ENCODE measurements around the gene ZNF883.
"Not testable (repeated sequence)": the region's sequence is repeated elsewhere in the genome, so short reads cannot be mapped to it uniquely, and the experiment has no call there.

ZNF883 gene

DNA sequence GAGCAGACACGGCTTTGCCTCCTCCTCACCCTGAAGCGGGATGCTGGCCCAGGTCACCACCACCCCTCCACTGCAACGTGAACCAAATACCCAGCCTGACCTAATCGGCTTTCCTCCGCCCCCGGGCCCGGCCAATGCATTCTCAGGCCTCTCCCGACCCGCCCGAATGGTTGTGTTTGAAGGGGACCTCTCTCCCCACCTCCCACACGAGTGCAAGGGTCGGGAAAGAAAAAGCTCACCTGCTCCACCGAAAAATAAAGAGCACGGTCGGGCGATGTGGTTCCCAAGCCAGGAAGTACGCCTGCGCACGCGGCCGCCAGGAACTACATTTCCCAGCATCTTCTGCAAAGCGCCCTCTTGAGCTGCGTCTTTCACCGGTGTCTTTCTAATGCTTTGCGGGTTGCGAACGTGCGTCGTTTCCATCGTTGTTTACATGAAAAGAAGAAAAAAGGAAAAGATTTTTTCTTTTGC is at the start of gene ZNF883:
ZNF883 (minus strand) TSS at position 282 of the 471 bp plus-strand sequence.
- DNase-seq (ENCODE audit: low read depth in 2 of 2), result peak; percentile 3 to 13

DNA sequence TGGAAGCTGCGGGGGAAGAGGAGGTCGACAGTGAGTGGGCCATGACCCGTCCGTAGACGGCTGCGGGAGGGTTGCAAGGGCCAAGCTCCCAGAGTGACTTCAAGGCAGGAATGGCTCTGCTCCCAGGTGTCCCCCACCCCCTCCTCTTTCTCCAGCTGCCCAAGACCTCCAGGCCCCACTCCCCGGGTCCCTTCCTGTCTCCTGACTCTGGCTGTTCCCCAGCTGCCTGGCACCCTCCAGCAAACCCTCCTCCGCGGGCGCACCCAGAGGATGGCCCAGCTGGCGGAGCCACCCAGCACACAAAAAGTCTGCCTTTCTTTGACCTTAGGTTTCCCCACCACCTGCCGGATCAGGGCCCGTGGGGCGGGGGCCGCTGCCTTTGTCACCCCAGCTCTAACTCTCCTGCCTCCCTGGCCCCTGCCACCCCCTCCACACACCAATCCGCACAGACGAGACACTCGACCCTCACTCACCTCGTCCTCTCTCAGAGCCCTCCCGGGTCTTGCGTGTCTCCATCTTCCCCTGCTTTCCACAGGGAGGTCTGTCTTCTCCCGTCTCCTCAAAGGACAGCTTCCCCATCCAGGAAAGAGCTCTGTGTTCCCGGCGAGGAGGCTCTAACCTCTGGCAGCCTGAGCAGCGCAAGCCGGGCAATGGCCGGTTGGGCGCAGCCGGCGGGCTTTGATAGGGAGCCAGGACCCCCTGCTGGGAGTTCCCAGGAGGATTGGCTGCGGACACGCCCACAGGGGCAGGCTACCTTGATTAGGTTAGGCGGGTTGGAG is 49.3 kb upstream of the ZNF883 start:
- not testable (repeated sequence) for DNase-seq (ENCODE audit: low read depth in 2 of 2)

DNA sequence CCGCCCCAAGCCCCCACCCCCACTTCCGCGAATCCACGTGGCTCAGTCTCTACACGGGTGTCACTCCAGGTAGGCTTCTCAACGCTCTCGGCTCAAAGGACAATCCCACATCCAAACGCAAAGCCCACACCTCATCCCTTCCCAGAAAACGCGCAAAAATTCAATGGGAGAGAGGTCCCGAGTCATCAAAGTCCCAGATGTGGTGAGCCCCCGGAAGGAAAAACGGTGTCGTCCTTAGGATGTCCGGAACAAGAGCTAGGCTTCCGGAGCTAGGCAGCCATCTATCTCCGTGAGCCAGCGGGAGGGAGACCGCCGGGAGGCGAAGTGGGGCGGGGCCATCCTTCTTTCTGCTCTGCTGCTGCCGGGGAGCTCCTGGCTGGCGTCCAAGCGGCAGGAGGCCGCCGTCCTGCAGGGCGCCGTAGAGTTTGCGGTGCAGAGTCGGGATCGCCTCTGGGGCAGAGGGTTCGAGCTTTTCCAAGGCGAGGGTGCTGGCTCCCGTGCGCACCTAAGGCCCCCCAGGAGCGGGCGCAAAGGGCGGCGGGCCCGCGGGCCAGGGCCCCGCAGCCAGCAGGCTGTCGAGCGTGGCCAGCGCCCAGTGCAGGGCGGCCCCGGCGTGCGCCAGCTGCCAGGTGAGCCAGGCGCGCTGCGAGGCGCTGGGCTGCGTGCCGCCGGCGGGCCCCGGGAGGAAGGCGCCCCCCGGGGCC is 47.7 kb upstream of the ZNF883 start:
- DNase-seq (ENCODE audit: low read depth in 2 of 2), result not testable (repeated sequence)

DNA sequence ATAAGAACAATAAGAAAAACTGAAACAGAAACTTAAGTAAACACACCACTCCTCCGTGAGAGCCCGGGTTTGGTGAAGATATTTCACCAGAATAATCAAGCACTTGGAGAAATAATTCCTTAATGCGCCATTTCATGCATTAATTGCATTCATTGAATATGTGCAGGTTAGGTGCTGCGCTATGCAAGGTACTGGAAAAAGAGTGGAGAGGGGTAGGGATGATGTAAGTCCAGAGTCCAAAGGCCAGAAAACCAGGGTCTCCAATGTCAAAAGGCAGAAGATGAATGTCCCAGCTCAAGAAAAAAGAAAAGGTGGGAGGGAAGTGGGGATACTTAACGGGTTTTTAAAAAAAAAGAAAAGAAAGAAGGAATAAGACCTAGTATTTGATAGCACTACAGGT is 45.2 kb upstream of the ZNF883 start:
- DNase-seq (ENCODE audit: low read depth in 2 of 2), result no peak

DNA sequence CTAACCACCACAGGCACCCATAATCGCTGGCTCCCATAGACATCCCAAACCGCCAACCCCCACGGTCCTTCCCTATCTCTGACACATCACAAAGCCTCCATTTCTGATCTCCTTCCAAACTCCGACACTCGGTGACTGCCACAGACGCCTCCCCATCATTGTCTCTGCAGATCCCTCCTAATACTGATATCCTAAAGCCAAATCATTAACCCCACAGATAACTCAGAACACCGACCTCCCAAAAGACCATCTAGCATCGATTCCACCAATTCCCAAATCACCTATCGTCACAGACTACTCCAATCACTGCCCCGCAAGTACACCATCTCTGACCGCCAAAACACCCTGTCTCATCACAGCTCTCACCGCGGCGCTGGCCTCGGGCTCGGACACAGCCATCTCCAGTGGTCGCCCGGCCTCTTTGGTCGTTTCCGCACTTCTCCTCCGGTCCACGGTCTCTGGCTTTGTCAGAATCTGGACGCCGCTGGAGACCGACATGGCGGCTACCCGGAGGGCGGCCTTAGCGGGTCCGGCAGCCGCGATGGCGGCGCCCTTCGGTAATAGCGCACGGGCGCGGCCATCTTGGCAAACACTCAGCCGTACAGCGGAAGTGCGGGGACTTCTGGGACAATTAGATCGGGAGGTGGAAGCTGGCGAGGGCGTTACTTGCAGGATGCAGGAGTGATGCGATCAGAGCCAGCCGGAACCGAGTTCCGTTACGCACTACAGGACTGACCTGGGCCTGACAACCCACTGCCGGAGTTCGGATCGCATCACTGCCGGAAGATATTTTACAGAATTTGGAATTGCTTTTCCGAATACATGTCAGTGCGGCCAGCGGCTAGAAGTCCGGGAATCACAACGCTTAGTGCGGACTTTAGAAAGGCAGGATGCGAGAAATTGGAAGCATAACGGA is 44.5 kb upstream of the ZNF883 start, which contains the start of gene ZFP37:
ZFP37 (minus strand) TSS at position 534 of the 916 bp plus-strand sequence; CDS start at position 498, 36 bp downstream.
- peak; percentile 66 to 68 for DNase-seq (ENCODE audit: low read depth in 2 of 2)

DNA sequence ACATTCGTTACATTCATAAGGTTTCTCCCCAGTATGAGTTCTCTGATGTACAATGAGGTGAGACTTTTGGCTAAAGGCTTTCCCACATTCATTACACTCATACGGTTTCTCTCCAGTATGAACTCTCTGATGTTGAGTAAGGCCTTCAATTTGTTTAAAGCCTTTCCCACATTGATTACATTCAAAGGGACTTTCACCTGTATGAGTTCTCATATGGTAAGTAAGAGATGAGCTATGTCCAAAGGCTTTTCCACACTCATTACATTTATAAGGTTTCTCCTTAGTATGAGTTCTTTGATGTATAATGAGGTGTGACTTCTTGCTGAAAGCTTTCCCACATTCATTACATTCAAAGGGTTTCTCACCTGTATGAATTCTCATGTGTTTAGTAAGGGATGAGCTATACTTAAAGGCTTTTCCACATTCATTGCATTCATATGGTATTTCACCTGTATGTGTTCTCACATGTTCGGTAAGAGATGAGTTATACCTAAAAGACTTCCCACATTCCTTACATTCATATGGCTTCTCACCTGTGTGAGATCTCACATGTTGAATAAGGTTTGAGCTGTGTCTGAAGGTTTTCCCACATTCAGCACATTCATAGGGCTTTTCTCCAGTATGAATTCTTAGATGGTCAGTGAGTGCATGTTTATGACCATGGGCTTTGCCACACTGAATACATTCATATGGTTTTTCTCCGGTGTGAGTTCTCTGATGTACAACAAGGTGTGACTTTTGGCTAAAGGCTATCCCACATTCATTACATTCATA is 31.1 kb upstream of the ZNF883 start:
- no peak for DNase-seq (ENCODE audit: low read depth in 2 of 2)

DNA sequence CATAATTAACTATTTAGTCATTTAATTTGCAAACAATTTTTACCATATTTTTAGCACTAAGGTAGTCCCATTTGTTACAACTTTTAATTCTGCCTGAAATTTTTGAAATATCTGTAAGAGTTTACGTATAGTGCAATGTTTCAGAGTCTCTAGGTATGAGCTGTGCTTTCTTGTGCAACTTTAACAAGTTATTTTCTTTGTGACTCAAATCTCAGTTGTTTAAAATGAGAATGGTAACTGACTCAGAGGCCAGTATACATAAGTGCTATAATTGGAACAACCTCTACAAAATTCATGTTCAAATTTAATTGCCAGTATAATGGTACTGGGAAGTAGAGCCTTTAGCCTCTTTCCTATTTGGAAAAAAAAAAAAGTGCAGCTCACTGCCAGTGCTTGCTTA is 14.2 kb upstream of the ZNF883 start:
- no peak for DNase-seq (ENCODE audit: low read depth in 2 of 2)

DNA sequence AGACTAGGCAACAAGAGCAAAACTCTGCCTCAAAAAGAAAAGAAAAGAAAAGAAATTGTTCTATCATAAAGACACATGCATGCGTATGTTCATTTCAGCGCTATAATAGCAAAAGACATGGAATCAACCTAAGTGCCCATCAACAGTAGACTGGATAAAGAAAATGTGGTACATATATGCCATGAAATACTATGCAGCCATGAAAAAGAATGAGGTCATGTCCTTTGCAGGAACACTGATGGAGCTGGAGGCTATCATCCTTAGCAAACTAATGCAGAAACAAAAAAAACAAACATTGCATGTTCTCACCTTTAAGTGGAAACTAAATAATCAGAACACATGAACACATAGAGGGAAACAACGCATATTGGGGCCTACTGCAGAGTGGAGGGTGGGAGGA is 6.3 kb upstream of the ZNF883 start:
- no peak for DNase-seq (ENCODE audit: low read depth in 2 of 2)

DNA sequence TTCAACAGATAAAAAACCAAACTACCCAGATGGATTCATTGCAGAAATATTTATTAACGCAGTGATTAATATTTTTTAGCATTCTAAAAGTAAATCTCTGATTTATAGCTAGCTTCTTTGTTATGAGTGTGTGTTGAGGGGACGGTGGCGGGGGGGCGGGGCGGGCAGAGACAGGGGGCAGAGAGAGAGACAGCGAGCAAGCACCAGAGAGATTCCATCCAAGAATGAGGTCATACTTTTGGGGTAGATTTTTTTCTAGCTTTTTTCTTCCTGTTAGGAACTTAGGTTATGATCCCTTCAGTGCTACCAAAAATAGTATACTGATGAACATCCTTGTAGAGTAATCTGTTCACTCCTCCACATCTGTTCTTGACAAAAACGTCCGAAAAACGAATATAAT is 500 bp upstream of the ZNF883 start:
- no peak for DNase-seq (ENCODE audit: low read depth in 2 of 2)

DNA sequence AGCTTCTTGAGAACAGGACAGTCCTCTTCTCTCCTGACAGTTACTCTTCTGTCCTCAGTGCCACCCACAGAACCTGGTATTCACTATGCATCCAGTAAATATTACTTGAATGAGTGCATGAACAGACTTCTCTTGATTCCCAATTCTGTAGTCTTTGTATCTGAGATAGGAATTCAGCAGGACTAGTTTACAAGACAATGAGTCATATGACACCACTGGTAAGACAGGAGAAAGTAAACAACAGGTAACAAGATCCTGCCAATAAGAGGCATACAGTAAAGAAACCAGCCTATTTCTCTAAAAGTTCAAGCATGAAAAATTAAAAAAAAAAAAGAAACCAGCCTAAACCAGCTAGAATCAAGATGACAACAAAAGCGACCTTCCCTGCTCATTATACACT is 6.2 kb downstream of the ZNF883 start:
- DNase-seq (ENCODE audit: low read depth in 2 of 2), result no peak

DNA sequence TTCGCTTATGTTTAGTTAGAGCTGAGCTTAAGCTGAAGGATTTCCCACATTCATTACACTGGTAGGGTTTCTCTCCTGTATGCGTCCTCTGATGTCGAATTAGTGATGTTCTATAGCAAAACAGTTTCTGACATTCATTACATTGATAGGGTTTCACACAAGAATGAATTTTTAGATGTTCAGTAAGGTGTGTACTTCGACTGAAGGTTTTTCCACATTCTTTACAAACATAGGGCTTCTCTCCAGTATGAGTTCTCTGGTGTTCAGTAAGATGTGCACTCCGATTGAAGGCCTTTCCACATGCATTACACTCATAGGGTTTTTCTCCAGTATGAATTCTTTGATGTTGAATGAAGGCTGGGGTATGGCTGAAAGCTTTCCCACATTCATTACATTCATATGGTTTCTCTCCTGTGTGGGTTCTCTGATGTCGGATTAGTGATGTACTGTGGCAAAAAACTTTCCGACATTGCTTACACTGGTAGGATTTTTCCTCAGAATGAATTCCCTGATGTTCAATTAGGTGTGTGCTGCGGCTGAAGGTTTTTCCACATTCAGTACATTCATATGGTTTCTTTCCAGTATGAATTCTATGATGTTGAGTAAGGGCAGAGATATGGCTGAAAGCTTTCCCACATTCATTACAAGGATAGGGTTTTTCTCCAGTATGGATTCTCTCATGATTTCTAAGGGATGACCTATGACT is 14.6 kb downstream of the ZNF883 start:
- no peak for DNase-seq (ENCODE audit: low read depth in 2 of 2)

DNA sequence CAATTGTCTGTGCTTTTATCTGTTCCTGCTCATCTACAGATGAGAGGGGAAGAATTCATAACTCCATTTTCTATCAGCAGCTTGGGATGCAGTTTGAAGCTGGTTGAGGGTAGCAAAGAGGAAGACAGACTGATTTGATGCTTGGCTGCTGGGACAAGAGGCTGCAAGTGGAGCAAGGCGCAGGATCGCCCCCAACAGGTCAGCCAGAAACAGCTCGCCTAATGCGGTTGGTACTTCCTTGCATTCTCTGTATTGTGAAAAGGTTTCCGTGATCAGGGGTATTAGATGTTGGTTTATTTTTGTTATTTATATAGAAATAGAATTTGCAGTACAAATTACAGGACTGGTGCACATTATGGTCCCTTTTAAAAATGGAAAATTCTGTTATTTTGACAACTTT is 40.6 kb downstream of the ZNF883 start:
- no peak for DNase-seq (ENCODE audit: low read depth in 2 of 2)

DNA sequence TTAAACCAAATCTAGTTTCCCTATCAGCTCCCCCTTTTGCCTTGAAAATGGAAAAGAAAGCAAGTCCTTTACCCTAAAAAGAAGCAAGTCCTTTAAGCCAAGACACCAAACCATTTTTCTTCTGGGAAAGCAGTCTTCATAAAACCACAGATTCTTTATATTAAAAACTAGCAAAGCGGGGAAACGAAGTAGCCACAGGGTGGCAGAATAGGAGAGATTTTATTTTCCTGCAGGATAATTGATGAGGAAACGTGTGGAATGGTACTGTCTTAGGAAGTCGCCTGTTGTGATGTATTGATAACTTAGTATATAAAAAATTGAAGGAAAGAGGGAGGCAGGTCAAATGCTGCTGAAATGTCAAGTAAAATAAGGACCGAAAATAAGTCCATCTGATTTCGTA is 41.1 kb downstream of the ZNF883 start:
- no peak for DNase-seq (ENCODE audit: low read depth in 2 of 2)

DNA sequence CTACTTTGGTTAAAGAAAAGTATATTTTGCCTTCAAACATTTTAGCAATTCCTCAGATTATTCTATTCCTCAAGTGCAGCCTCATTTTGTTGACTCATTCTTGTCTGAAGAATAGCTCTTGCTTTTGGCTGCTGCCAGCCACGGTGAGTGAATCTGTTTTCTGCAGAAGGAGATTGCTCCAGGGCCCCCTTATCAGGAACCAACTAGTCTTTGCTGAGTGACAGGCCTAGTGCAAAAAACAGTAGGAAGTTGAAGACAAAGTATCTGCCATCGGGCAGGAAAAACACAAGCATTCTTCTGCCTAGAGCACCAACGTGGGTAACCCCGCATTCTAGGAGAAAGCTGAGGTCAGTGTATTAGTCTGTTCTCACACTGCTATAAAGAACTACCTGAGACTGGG is 42.3 kb downstream of the ZNF883 start:
- no peak for DNase-seq (ENCODE audit: low read depth in 2 of 2)

DNA sequence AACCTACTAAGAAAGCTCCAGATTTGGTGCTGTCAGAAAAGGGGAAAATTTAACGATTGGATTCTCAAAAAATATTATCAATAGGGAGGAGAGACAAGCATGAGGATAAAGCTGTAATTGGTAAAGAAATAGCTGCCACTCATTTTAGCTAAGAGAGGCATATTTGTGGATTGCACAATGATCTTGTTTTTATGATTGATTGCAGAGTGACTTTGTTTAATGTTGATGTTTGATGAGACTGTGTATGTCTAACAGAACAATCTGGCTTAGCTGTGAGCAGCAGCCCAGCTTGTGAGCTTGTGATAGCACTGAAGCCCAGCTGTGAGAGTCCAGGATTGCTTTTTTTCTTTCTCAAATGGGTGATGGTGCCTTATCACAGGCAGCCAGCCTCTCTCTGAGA is 56.4 kb downstream of the ZNF883 start:
- DNase-seq (ENCODE audit: low read depth in 2 of 2), result no peak

DNA sequence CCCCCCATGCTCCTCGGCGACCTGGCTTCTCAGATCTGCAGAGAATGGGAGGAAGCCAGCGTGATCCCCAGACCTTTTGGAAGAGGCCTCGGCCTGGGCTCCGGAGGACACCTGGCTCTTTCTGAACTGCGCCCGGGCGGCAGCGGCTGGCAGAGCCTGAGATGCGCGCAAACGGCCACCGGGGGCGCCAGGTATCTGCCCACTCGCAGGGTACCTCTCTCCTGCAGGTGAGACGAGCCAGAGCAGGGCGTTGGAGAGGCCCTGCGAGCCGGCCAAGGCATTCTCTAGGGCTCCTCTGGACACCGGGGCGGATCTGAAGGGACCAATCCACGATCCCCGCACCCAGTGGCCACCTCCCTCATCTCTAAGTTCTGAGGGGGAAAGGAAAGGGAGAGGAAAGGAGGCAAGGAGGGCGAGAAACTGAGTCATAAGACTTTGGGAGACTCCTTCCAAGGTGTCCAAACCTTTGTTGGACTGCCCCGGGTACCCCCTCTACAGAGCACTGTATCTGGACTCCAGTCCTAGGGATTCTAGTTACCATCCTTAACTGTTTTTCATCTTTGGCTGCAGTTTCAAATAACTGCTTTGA is 66.3 kb downstream of the ZNF883 start:
- DNase-seq (ENCODE audit: low read depth in 2 of 2), result peak in 1 of 2 experiments; percentile 1

DNA sequence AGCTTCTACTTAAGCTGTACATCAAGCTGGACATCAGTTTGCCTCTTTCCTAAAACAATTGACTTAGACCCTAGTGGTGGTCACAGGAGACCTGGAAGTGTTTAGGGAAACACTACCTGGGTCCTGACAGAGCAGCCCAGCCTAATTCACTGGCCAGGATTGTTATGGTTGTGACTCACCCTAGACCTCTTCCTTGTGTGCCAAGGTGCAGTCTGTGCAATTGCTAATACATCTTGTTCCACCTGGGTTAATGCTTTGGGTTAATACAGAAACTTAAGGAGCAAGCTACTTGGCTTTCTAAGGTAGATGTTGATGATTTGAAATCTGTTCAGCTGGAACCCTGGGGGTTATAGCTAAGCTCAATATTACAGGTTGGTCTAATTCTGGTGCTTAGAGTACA is 72.6 kb downstream of the ZNF883 start:
- no peak for DNase-seq (ENCODE audit: low read depth in 2 of 2)

DNA sequence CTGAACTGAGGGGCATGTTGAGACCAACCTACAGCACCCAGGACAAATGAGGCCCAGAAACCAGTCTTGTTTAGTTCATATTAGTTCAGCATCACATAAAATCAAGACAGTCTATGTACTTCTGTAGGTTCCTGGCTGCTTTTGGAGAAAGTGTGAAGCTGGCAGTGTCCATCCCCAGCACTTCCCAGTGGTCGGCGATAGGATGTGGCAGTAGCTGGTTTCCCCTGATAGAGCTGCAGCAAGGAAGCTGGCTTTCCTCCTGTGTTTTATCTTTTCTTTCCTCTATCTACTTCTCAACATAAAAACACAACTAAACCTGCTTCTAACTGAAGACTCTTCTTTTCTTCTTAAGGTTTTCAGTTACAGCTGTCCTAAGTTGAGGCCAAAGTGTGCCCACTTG is 78.3 kb downstream of the ZNF883 start:
- DNase-seq (ENCODE audit: low read depth in 2 of 2), result no peak

DNA sequence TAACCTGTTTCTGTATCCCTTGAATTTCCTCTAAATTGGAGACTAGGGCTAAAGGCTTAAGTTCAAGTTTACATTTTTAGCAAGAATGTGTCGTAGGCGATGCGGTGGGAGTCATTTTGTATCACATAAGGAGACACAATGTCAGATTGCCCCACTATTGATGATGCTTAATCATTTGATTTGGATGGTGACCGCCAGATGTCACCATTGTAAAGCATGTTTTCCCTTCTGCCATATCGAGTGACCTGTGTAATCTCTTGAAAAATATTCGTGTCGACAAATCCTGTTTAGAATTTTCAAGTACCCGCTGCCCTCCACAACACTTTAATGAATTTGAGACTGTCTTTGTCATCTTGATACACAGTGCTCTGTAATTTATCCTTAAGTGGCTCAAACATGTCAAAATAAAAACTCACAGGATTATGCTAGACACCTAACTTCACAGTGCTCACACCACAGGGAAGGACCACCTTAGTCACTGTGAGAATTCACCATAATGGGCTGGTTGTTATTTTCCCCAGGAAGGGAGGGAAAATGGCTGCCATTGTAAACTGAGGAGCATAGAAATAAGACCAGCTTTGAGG is 86.8 kb downstream of the ZNF883 start:
- no peak for DNase-seq (ENCODE audit: low read depth in 2 of 2)

DNA sequence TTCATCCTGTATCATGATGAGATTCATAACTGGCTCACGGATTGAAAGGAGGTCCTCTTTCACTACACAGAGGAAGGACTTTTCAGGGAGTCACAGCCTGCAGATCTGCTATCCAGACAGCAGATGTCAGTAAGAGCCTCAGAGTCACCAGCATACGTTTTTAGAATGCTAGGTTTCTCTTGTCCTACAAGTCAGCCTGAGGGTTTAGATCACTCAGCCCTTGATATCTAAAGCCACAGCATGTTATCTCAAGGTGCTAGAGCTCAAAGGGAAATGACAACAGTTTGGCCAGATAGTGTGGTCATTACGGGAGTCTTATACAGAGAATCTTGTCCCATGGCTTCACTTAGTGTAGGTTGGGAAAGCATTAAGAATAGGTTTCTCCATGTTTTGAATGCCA is 90.4 kb downstream of the ZNF883 start:
- no peak for DNase-seq (ENCODE audit: low read depth in 2 of 2)
